Mammary epithelial cell (primary cell): ENCODE measurements around the gene ROGDI.

Experiments used
- EZH2 ChIP-seq: IDR thresholded peaks from 2 replicates; pipeline ENCODE4 v1.6.1; 2012; ENCODE audit warnings: low read length, inconsistent platforms, borderline replicate concordance
- TF ChIP-seq, protein P1 (sequence below), 2 donors: IDR thresholded peaks in 1 of 2; conservative IDR thresholded peaks in 1 of 2; 2 replicates each; pipeline ENCODE4 v1.5.1; 2011 to 2012; ENCODE audit warnings: inconsistent platforms in 2 of 2, low read length in 2 of 2, mild to moderate bottlenecking in 2 of 2, control low read depth in 1 of 2, low read depth in 1 of 2; ENCODE audit not compliant: insufficient read depth in 1 of 2; ENCODE audit errors: extremely low read depth in 1 of 2

DNA sequence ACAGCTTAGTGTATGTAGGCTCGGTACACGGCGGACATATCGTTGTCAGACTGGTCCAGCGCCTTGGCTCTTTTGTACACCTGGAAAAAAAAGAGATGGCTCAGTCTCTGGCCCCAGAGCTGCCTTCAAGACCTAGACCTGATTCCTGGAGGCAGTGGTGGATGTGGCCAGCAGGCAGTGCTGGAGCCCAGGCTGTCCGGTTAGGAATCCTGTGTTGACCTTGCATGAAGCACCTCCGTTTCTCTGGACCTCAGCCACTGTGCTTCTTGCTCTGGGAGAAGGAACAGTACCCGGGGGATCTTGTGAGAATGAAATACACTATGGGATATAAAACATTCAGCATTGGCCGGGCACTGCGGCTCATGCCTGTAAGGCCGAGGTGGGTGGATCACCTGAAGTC lies 2.8 kb upstream of the ROGDI start:
- TF ChIP-seq, protein P1, sequence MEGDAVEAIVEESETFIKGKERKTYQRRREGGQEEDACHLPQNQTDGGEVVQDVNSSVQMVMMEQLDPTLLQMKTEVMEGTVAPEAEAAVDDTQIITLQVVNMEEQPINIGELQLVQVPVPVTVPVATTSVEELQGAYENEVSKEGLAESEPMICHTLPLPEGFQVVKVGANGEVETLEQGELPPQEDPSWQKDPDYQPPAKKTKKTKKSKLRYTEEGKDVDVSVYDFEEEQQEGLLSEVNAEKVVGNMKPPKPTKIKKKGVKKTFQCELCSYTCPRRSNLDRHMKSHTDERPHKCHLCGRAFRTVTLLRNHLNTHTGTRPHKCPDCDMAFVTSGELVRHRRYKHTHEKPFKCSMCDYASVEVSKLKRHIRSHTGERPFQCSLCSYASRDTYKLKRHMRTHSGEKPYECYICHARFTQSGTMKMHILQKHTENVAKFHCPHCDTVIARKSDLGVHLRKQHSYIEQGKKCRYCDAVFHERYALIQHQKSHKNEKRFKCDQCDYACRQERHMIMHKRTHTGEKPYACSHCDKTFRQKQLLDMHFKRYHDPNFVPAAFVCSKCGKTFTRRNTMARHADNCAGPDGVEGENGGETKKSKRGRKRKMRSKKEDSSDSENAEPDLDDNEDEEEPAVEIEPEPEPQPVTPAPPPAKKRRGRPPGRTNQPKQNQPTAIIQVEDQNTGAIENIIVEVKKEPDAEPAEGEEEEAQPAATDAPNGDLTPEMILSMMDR (conservative IDR thresholded peaks at IDR 0.05 in 1 of 2, IDR thresholded peaks at IDR 0.05 in 1 of 2; ENCODE audit: extremely low read depth in 1 of 2, insufficient read depth in 1 of 2, low read depth in 1 of 2, low read length in 2 of 2): no peak
- TF ChIP-seq EZH2: no peak
